Fibroblast of skin of left biceps (primary cell): Measurements from ENCODE around the gene INSYN2B.
A peak's percentile ranks its signal among the peaks of the same experiment; 100 is the strongest.

Experiments used
- DNase-seq, 2 experiments: peaks; one replicate each; pipeline ENCODE4 v3.0.0-alpha.2; 2013; ENCODE audit warnings: low read depth in 2 of 2

Gene INSYN2B

GRCh38 chr5:169980418-169981053, at the start of gene INSYN2B:
Gene INSYN2B, minus strand, starts transcription at chr5:169980495. Its CDS starts 96,597 bp downstream, at chr5:169883898.
- peak; percentile 70 to 72 for DNase-seq

GRCh38 chr5:170028124-170028523, 47.8 kb upstream of the INSYN2B start:
- no peak for DNase-seq

- DNase-seq = no peak
These were observed 45.6 kb upstream of the INSYN2B start for GRCh38 chr5:170025853-170026252.

- DNase-seq = no peak
These were observed 41.2 kb upstream of the INSYN2B start for GRCh38 chr5:170021506-170021905.

- DNase-seq = no peak
These were observed 40.1 kb upstream of the INSYN2B start for GRCh38 chr5:170020423-170020822.

GRCh38 chr5:170012622-170013021, 32.3 kb upstream of the INSYN2B start:
- no peak for DNase-seq

- no peak for DNase-seq
These were observed 31.5 kb upstream of the INSYN2B start for GRCh38 chr5:170011751-170012150.

- no peak for DNase-seq
These were observed 30.3 kb upstream of the INSYN2B start for GRCh38 chr5:170010595-170010994.

GRCh38 chr5:170008376-170008775, 28.1 kb upstream of the INSYN2B start:
- no peak for DNase-seq

GRCh38 chr5:170006021-170006420, 25.7 kb upstream of the INSYN2B start:
- DNase-seq = no peak

- DNase-seq = no peak
These were observed 19.9 kb upstream of the INSYN2B start for GRCh38 chr5:170000155-170000554.

GRCh38 chr5:169999621-170000020, 19.3 kb upstream of the INSYN2B start:
- no peak for DNase-seq

- DNase-seq = no peak
These were observed 17.5 kb upstream of the INSYN2B start for GRCh38 chr5:169997798-169998197.

- no peak for DNase-seq
These were observed 13.1 kb upstream of the INSYN2B start for GRCh38 chr5:169993485-169993790.

GRCh38 chr5:169992789-169993484, 12.6 kb upstream of the INSYN2B start:
- DNase-seq = no peak

- DNase-seq = no peak
These were observed 11.0 kb upstream of the INSYN2B start for GRCh38 chr5:169991115-169991869.

- DNase-seq = no peak
These were observed 9.1 kb upstream of the INSYN2B start for GRCh38 chr5:169989365-169989764.

- no peak for DNase-seq
These were observed 8.7 kb upstream of the INSYN2B start for GRCh38 chr5:169988947-169989346.

- no peak for DNase-seq
These were observed 7.9 kb upstream of the INSYN2B start for GRCh38 chr5:169988206-169988605.

GRCh38 chr5:169979871-169980270, 424 bp downstream of the INSYN2B start:
- no peak for DNase-seq

- no peak for DNase-seq
These were observed 1.6 kb downstream of the INSYN2B start for GRCh38 chr5:169978714-169979113.

GRCh38 chr5:169974121-169974770, 6.0 kb downstream of the INSYN2B start:
- no peak for DNase-seq
